ENCODE measurements around the gene ZNF561. TPM values are rescaled to one million over a fixed set of nuclear protein-coding genes. Genes with fewer than 3 reads are reported as not detected.
A peak's percentile ranks its signal among the peaks of the same experiment; 100 is the strongest.

Gene ZNF561
- total RNA-seq, 1 experiment from 2014 or later, result 15.9 TPM

DNA sequence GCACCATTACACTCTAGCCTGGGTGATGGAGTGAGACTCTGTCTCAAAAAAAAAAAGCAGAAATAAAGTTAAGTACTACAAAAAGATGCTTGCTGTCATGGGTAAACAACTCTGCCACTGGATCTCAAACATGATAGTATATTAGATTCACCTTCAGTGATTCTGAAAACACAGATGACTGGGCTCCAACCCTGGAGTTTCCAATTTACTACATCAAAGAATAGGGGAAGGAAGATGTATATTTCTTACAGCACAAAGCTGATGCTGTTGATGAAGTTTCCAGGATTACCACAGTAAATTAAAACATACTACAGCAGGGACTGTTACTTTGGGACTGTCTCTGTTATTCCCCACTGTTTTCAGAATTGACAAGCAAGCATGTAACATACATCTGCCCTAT, 5.2 kb downstream of the ZNF561 start:
- no peak for DNase-seq (ENCODE audit: low read depth, low spot score)
- no peak overlapping the region for H3K27ac ChIP-seq (ENCODE audit: low read length)
- no TSS peak for BruUV-seq (replicated peaks)
- peaks cover 29% of the 10 kb centered on the region for H3K9me3 ChIP-seq (ENCODE audit: control insufficient read depth, insufficient read depth, low read depth, low read length)
- no peak for ATAC-seq
- H3K4me3 ChIP-seq (ENCODE audit: low read depth in 2 of 2, low read length in 2 of 2), result no peak overlapping the region
- POLR2A ChIA-PET, result no interaction called here
- in situ Hi-C loops (cut with HindIII; ENCODE audit: low pct_unique_long_range_greater_than_20kb, low sequenced_read_pairs) (no loop called here), intact Hi-C loops (cut with micrococcal nuclease; ENCODE audit: unreplicated experiment) (no loop called here)
- peaks cover 10% of the 10 kb centered on the region for H3K36me3 ChIP-seq (ENCODE audit: control insufficient read depth, insufficient read depth, low read length)
- TF ChIP-seq POLR2AphosphoS5 (IDR thresholded peaks at IDR 0.05; ENCODE audit: low read depth, low read length), result no peak
- TF ChIP-seq, protein P1, sequence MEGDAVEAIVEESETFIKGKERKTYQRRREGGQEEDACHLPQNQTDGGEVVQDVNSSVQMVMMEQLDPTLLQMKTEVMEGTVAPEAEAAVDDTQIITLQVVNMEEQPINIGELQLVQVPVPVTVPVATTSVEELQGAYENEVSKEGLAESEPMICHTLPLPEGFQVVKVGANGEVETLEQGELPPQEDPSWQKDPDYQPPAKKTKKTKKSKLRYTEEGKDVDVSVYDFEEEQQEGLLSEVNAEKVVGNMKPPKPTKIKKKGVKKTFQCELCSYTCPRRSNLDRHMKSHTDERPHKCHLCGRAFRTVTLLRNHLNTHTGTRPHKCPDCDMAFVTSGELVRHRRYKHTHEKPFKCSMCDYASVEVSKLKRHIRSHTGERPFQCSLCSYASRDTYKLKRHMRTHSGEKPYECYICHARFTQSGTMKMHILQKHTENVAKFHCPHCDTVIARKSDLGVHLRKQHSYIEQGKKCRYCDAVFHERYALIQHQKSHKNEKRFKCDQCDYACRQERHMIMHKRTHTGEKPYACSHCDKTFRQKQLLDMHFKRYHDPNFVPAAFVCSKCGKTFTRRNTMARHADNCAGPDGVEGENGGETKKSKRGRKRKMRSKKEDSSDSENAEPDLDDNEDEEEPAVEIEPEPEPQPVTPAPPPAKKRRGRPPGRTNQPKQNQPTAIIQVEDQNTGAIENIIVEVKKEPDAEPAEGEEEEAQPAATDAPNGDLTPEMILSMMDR (IDR thresholded peaks at IDR 0.05), result no peak
- TF ChIP-seq, protein P2, sequence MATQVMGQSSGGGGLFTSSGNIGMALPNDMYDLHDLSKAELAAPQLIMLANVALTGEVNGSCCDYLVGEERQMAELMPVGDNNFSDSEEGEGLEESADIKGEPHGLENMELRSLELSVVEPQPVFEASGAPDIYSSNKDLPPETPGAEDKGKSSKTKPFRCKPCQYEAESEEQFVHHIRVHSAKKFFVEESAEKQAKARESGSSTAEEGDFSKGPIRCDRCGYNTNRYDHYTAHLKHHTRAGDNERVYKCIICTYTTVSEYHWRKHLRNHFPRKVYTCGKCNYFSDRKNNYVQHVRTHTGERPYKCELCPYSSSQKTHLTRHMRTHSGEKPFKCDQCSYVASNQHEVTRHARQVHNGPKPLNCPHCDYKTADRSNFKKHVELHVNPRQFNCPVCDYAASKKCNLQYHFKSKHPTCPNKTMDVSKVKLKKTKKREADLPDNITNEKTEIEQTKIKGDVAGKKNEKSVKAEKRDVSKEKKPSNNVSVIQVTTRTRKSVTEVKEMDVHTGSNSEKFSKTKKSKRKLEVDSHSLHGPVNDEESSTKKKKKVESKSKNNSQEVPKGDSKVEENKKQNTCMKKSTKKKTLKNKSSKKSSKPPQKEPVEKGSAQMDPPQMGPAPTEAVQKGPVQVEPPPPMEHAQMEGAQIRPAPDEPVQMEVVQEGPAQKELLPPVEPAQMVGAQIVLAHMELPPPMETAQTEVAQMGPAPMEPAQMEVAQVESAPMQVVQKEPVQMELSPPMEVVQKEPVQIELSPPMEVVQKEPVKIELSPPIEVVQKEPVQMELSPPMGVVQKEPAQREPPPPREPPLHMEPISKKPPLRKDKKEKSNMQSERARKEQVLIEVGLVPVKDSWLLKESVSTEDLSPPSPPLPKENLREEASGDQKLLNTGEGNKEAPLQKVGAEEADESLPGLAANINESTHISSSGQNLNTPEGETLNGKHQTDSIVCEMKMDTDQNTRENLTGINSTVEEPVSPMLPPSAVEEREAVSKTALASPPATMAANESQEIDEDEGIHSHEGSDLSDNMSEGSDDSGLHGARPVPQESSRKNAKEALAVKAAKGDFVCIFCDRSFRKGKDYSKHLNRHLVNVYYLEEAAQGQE (IDR thresholded peaks at IDR 0.05; ENCODE audit: insufficient read depth in 1 of 2, low read depth in 2 of 2, low read length in 1 of 2), result no peak
- TF ChIP-seq TCF7L2 (IDR thresholded peaks at IDR 0.05; ENCODE audit: low read depth, low read length), result no peak
- no peak for TF ChIP-seq SIN3A (IDR thresholded peaks at IDR 0.05; ENCODE audit: borderline replicate concordance, insufficient read depth, low read depth, low read length)
- H3K27me3 ChIP-seq (ENCODE audit: control insufficient read depth, insufficient read depth, low read length), result no peaks in the 10 kb centered on the region
- no peaks in the 10 kb centered on the region for H3K4me1 ChIP-seq (ENCODE audit: control insufficient read depth, insufficient read depth, low read length)
- CTCF ChIA-PET, result no interaction called here

DNA sequence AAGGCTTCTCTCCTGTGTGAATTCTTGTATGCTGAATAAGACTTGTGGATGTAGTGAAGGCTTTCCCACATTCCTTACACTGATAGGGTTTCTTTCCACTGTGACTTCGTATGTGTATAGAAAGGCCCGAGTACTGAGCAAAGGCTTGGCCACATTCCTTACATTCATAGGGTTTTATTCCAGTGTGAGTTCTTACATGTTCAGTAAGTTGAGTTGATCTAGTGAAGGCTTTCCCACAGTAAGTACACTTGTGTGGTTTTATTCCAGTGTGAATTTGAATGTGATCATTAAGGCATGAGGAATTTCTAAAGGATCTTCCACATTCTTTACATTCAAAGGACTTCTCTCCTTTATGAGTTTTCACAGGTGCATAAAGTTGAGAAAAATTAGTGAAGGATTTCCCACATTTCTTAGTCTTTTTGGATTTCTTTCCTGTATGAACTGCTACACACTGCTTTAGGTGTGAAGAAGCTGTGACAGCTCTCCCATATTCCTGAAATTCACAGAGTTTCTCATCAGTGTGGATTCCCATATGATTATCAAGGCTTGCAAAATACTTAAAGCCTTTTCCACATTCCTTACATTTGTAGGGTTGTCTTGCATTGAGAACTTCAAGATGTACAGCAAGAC, 10.4 kb downstream of the ZNF561 start:
- no peak for ATAC-seq
- Histone ChIP-seq H3K4me1 (ENCODE audit: control insufficient read depth, insufficient read depth, low read length) (no peaks in the 10 kb centered on the region), H3K9me3 (ENCODE audit: control insufficient read depth, insufficient read depth, low read depth, low read length) (peaks cover 40% of the 10 kb centered on the region), H3K27ac (ENCODE audit: low read length) (no peak overlapping the region), H3K36me3 (ENCODE audit: control insufficient read depth, insufficient read depth, low read length) (peaks cover 4% of the 10 kb centered on the region), H3K27me3 (ENCODE audit: control insufficient read depth, insufficient read depth, low read length) (no peaks in the 10 kb centered on the region), H3K4me3 (ENCODE audit: low read depth in 2 of 2, low read length in 2 of 2) (no peak overlapping the region)
- CTCF ChIA-PET, result no interaction called here
- intact Hi-C loops (cut with micrococcal nuclease; ENCODE audit: unreplicated experiment) (no loop called here), in situ Hi-C loops (cut with HindIII; ENCODE audit: low pct_unique_long_range_greater_than_20kb, low sequenced_read_pairs) (no loop called here)
- POLR2A ChIA-PET, result no interaction called here
- TF ChIP-seq POLR2AphosphoS5 (IDR thresholded peaks at IDR 0.05; ENCODE audit: low read depth, low read length), result no peak
- TF ChIP-seq, protein P1 (IDR thresholded peaks at IDR 0.05), result no peak
- TF ChIP-seq SIN3A (IDR thresholded peaks at IDR 0.05; ENCODE audit: borderline replicate concordance, insufficient read depth, low read depth, low read length), result no peak
- no peak for TF ChIP-seq TCF7L2 (IDR thresholded peaks at IDR 0.05; ENCODE audit: low read depth, low read length)
- TF ChIP-seq, protein P2 (IDR thresholded peaks at IDR 0.05; ENCODE audit: insufficient read depth in 1 of 2, low read depth in 2 of 2, low read length in 1 of 2), result no peak
- BruUV-seq (replicated peaks), result TSS peak; percentile 54
- no peak for DNase-seq (ENCODE audit: low read depth, low spot score)
